ES-I3 (cell line): Measurements from ENCODE around the gene ZNF138.

ENCODE experiments used
- H3K36me3 ChIP-seq: 2 replicates; pipeline ENCODE4 v1.6.1; 2013; ENCODE audit warnings: mild to moderate bottlenecking, low read length, control low read depth, moderate library complexity; ENCODE audit not compliant: insufficient read depth
- H3K4me1 ChIP-seq: 2 replicates; pipeline ENCODE4 v1.6.1; 2013; ENCODE audit warnings: mild to moderate bottlenecking, control low read depth, low read length; ENCODE audit not compliant: insufficient read depth
- H3K9ac ChIP-seq: 2 replicates; pipeline ENCODE4 v1.6.1; 2013; ENCODE audit warnings: low read depth, mild to moderate bottlenecking, low read length, moderate library complexity
- H3K9me3 ChIP-seq: 2 replicates; pipeline ENCODE4 v1.6.1; 2013; ENCODE audit warnings: mild to moderate bottlenecking, low read length, moderate library complexity; ENCODE audit not compliant: control insufficient read depth, insufficient read depth

ZNF138 gene

DNA sequence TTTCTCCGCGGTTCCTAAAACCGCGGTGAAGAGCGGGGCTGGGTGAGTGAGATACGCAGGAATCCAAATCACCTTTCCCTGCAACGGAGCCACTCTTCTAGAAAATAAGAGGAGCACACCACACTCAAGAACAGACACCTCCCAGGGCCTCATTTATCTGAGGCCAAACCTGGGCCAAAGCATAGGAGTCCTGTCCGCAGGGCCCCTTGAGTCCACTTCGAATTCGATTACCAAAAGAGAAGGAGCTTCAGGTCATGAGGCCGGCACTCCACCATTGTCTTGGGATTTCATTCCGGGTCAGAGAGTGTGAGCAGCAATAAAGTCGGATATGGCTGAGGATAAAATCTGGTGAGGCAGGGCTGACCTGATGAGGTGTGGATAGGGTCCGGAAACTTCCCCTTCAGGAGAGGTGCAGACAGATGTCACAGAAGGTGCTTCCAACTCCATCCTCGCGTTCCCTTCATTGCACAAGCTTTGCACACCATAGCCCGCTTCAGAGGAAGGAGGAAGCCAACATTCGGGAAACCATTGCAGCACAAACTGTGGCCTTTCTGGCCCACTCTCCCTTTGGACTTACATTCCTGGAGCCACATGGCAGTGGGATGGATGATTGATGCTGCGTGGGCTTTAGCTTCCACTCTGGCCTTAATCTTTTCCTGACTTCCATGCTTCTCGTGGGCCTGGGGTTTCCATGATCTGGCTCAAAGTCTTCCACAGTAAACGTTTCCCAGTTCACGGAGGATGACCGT, 81.6 kb downstream of the ZNF138 start:
- Histone ChIP-seq H3K9me3 (no peaks in the 10 kb centered on the region), H3K9ac (no peak overlapping the region), H3K36me3 (no peaks in the 10 kb centered on the region), H3K4me1 (no peaks in the 10 kb centered on the region)

- Histone ChIP-seq H3K9me3 (no peaks in the 10 kb centered on the region; the same call in 1 of the 2 replicates), H3K4me1 (no peaks in the 10 kb centered on the region), H3K9ac (peak overlapping the region; percentile 67), H3K36me3 (no peaks in the 10 kb centered on the region)
Observed at GRCh38 chr7:64876792-64877713, 82.8 kb downstream of the ZNF138 start.

GRCh38 chr7:64877714-64878610, 83.7 kb downstream of the ZNF138 start:
- no peaks in the 10 kb centered on the region; the same call in 1 of the 2 replicates for H3K9me3 ChIP-seq
- no peaks in the 10 kb centered on the region for H3K36me3 ChIP-seq
- H3K4me1 ChIP-seq = no peaks in the 10 kb centered on the region
- peak overlapping the region; percentile 67 for H3K9ac ChIP-seq

- Histone ChIP-seq H3K9me3 (no peaks in the 10 kb centered on the region; the same call in 1 of the 2 replicates), H3K36me3 (no peaks in the 10 kb centered on the region), H3K4me1 (no peaks in the 10 kb centered on the region), H3K9ac (no peak overlapping the region)
Observed at GRCh38 chr7:64878684-64879083, 84.5 kb downstream of the ZNF138 start.

DNA sequence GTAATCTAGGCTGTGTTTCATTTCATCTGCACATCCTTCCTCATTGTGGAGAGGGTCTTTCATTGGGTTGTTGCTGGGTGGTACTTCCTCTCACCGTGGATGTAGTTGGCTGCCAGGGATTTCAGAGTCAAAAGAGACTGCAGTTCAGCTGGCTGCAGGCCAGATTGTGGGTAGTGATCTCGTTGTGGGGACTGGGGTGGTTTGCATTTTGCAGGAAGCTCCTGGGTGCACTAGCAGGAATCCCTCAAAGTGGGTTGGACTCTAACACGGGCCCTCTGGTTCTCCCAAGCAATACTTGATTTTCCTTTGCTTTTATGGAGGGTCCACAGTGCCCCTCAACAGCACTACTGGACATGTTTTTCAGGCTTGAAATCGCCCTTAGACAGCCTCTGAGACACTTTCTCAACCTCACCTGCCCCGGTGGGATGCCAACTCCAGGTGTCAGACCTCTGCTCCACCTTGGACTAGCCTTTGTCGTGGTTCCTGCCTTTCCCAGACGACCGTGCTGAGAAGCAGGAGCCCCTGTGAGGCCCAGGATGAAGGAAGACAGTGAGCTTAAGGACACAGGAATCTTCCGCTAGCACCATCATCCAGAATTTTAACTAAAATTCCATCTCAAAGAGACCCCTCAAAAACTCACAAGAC, 85.0 kb downstream of the ZNF138 start:
- Histone ChIP-seq H3K4me1 (no peaks in the 10 kb centered on the region), H3K9me3 (no peaks in the 10 kb centered on the region; the same call in 1 of the 2 replicates), H3K36me3 (no peaks in the 10 kb centered on the region), H3K9ac (no peak overlapping the region)

- Histone ChIP-seq H3K36me3 (no peaks in the 10 kb centered on the region), H3K9me3 (no peaks in the 10 kb centered on the region; the same call in 1 of the 2 replicates), H3K4me1 (no peaks in the 10 kb centered on the region), H3K9ac (no peak overlapping the region)
Observed at GRCh38 chr7:64879800-64880199, 85.6 kb downstream of the ZNF138 start.

DNA sequence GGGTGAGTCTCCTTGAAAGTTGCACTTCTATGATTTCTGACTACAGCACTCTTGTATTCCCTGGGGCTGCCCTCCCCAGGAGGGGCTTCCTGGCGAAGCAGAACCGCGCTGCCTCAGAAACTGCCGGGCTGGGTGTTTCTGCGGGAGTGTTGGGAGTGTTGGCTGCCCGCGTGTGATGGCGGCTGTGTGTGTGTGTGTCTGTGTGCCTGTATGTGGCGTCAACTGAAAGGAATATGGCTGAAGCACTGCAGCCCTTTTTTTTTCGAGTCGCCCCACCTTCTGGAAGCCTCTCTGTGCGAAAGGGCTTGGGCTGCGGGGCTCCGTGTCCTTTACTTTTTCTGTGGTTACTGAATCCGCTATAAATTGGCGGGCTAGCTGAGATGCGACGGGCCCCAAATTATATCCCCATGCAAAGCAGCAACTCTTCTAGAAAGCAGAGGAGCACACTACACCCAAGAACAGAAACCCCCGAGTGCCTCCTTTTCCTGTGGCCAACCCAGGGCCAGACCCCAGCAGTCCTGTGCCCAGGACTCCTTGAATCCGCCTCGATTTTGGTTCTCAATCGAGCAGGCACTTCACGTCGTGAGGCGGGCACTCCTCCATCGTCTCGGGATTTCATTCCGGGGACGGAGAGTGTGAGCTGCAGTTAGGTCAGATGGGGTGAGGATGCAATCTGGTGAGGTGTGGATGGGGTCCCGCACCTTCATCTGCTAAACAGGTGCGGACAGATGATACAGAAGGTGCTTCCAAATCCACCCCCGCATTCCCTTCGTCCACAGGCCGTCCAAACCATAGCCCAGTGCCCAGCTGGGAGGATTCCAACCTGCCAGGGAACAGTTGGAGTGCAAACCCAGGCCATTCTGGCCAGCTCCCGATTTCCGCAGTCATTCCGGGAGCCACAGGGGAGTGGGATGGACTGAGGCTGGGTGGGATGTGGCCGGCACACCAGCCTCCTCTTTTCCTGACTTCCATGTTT, 86.4 kb downstream of the ZNF138 start:
- Histone ChIP-seq H3K9me3 (no peaks in the 10 kb centered on the region; the same call in 1 of the 2 replicates), H3K9ac (no peak overlapping the region), H3K36me3 (no peaks in the 10 kb centered on the region), H3K4me1 (no peaks in the 10 kb centered on the region)

GRCh38 chr7:64881461-64882287, 87.4 kb downstream of the ZNF138 start:
- Histone ChIP-seq H3K9me3 (no peaks in the 10 kb centered on the region; the same call in 1 of the 2 replicates), H3K9ac (peak overlapping the region; percentile 23; the same call in 1 of the 2 replicates)

DNA sequence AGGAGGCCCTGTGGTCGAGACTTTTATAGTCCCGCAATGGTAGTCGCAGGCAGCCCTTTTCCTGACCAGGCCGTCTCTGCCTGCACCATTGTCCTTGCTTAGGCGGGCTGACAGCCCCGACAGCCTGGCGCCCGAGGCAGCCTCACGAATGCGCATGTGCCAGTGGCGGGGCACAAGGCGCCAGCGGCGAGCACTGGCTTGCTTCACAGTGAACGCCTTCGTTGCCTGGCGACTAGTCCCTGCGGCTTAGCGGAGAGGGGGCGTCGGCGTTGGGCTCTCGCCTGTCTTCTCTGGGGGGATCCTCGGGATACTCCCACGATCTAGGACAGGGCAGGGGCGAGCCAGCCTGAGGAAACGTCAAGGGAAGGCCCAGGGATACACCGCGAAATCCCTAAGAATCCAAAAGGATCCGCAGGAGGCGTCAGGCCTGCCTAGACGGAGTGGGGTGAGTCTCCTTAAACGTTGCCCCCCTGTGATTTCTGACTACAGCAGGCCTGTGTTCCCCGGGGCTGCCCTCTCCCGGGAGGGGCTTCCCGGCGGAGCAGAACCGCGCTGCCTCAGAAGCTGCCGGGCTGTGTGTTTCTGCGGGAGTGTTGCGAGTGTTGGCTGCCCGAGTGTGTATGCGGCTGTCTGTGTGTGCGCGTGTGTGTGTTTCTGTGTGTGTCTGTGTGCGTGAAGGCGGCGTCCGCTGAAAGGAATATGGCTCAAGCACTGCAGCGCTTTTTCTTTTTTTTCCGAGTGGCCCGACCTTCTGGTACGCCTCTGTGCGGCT, 88.3 kb downstream of the ZNF138 start:
- H3K4me1 ChIP-seq = no peaks in the 10 kb centered on the region
- H3K9ac ChIP-seq = peak overlapping the region; percentile 53; the same call in 1 of the 2 replicates
- H3K36me3 ChIP-seq = no peaks in the 10 kb centered on the region
- H3K9me3 ChIP-seq = no peaks in the 10 kb centered on the region; the same call in 1 of the 2 replicates

More at GRCh38 chr7:64881461-64882287, 87.4 kb downstream of the ZNF138 start:
- H3K36me3 ChIP-seq = no peaks in the 10 kb centered on the region
- no peaks in the 10 kb centered on the region for H3K4me1 ChIP-seq
